B cell (primary cell): ENCODE measurements around the gene MPZL2. TPM values are rescaled to one million over a fixed set of nuclear protein-coding genes. Genes with fewer than 3 reads are reported as not detected.

Experiments
- ATAC-seq: fragments of 200-7000 bp; cut with Tn5 transposase; one replicate; pipeline ENCODE4 v1.10.0; 2021; ENCODE audit warnings: low read depth, mild to moderate bottlenecking, moderate number of reproducible peaks, moderate library complexity
- CTCF ChIA-PET: fragments of 350-600 bp; sonication (Branson Sonifier 250); formaldehyde crosslinking; loops from one replicate; lab custom pipeline; 2021; ENCODE audit warnings: antibody characterized with exemption, inconsistent platforms; lab: Charles Lee
- POLR2A ChIA-PET: fragments of 350-600 bp; sonication (Branson Sonifier 250); formaldehyde crosslinking; loops from one replicate; lab custom pipeline; 2021; ENCODE audit warnings: antibody characterized with exemption; lab: Charles Lee
- DNase-seq: peaks from one replicate; pipeline ENCODE4 v3.0.0; 2013
- H2AFZ ChIP-seq: 2 replicates; pipeline ENCODE4 v1.6.1; 2012; ENCODE audit warnings: mild to moderate bottlenecking, low read depth, low read length; ENCODE audit not compliant: insufficient read depth, poor library complexity, severe bottlenecking
- H3K27ac ChIP-seq, 2 donors: 1 replicate in 1 of 2; 2 replicates in 1 of 2; pipeline ENCODE4 v1.5.1; 2012 to 2013; ENCODE audit warnings: low read length in 2 of 2, mild to moderate bottlenecking in 2 of 2, moderate library complexity in 1 of 2
- H3K27me3 ChIP-seq, 4 experiments: fragments of 200-600 bp in 1 of 4; sonication (generic) in 1 of 4; replicated peaks in 1 of 4; 1 replicate in 2 of 4; 2 replicates in 2 of 4; pipeline versions ENCODE4 v1.6.1 to v1.7.0; 2013 to 2016; ENCODE audit warnings: low read length in 3 of 4, mild to moderate bottlenecking in 2 of 4, mixed read lengths in 1 of 4, moderate library complexity in 1 of 4; ENCODE audit not compliant: insufficient read depth in 4 of 4, control insufficient read depth in 3 of 4; ENCODE audit errors: control extremely low read depth in 1 of 4
- H3K36me3 ChIP-seq, 2 experiments: replicated peaks in 1 of 2; 1 replicate in 1 of 2; 2 replicates in 1 of 2; pipeline versions ENCODE4 v1.6.1 to v1.7.1; 2013; ENCODE audit warnings: low read length in 1 of 2; ENCODE audit not compliant: insufficient read depth in 2 of 2, control insufficient read depth in 1 of 2; ENCODE audit errors: control extremely low read depth in 1 of 2, extremely low read depth in 1 of 2
- H3K4me1 ChIP-seq, 2 donors: fragments of 200-600 bp in 1 of 2; sonication (generic) in 1 of 2; 1 replicate in 1 of 2; 2 replicates in 1 of 2; pipeline versions ENCODE4 v1.5.1 to v1.6.1; 2013 to 2017; ENCODE audit warnings: low read length in 2 of 2; ENCODE audit not compliant: control insufficient read depth in 2 of 2, insufficient read depth in 2 of 2
- H3K4me2 ChIP-seq: replicated peaks from 2 replicates; pipeline ENCODE3; 2012; ENCODE audit warnings: mild to moderate bottlenecking, low read depth, low read length; ENCODE audit not compliant: poor library complexity, severe bottlenecking
- H3K4me3 ChIP-seq, 5 experiments: fragments of 200-600 bp in 1 of 5; sonication (generic) in 1 of 5; 1 replicate in 3 of 5; 2 replicates in 2 of 5; pipeline versions ENCODE4 v1.5.1 to v1.7.0; 2011 to 2016; ENCODE audit warnings: low read length in 4 of 5, mild to moderate bottlenecking in 4 of 5, low read depth in 2 of 5, control low read depth in 1 of 5, moderate library complexity in 1 of 5; ENCODE audit not compliant: insufficient read depth in 1 of 5; ENCODE audit errors: control extremely low read depth in 1 of 5, extremely low read depth in 1 of 5
- H3K79me2 ChIP-seq: fragments of 200-600 bp; sonication (generic); one replicate; pipeline ENCODE4 v1.6.0; 2016; ENCODE audit warnings: low read length; ENCODE audit not compliant: control insufficient read depth, insufficient read depth
- H3K9ac ChIP-seq: fragments of 200-600 bp; sonication (generic); 2 replicates; pipeline ENCODE4 v1.6.1; 2017; ENCODE audit warnings: mild to moderate bottlenecking, low read length, moderate library complexity
- H3K9me3 ChIP-seq, 3 donors: one replicate each; pipeline versions ENCODE4 v1.6.1 to v1.7.1; 2013; ENCODE audit warnings: low read length in 2 of 3; ENCODE audit not compliant: control insufficient read depth in 2 of 3, insufficient read depth in 1 of 3; ENCODE audit errors: control extremely low read depth in 1 of 3
- H4K20me1 ChIP-seq: 2 replicates; pipeline ENCODE4 v1.6.0; 2012; ENCODE audit warnings: mild to moderate bottlenecking, low read length; ENCODE audit not compliant: insufficient read depth, control insufficient read depth, poor library complexity, severe bottlenecking
- H3K27ac Mint-ChIP-seq: one replicate; pipeline ENCODE4 v1.8.0; 2021; ENCODE audit warnings: mixed read lengths
- H3K27me3 Mint-ChIP-seq: one replicate; pipeline ENCODE4 v1.8.0; 2021; ENCODE audit warnings: mixed read lengths
- H3K4me1 Mint-ChIP-seq: one replicate; pipeline ENCODE4 v1.8.0; 2021; ENCODE audit warnings: mixed read lengths
- H3K4me3 Mint-ChIP-seq: one replicate; pipeline ENCODE4 v1.8.0; 2021; ENCODE audit warnings: mixed read lengths
- H3K9me3 Mint-ChIP-seq: one replicate; pipeline ENCODE4 v1.8.0; 2022; ENCODE audit warnings: mixed read lengths; ENCODE audit not compliant: insufficient read depth
- CTCF ChIP-seq: fragments of 200-600 bp; IDR thresholded peaks from one replicate; pipeline ENCODE4 v1.8.0; 2022; ENCODE audit warnings: antibody characterized with exemption, mild to moderate bottlenecking
- EZH2 ChIP-seq: IDR thresholded peaks from 2 replicates; pipeline ENCODE4 v1.6.1; 2012; ENCODE audit warnings: borderline replicate concordance, low read depth, mild to moderate bottlenecking, moderate library complexity, low read length; ENCODE audit not compliant: insufficient read depth, poor library complexity, severe bottlenecking
- WGBS: methylation state at CpG from one replicate; pipeline ENCODE4 v1.1.5; 2013; ENCODE audit warnings: missing lambda C conversion rate; ENCODE audit not compliant: insufficient coverage; 5-methylcytosine and 5-hydroxymethylcytosine counted together
- intact Hi-C: fragments of 100-400 bp; cut with micrococcal nuclease; formaldehyde crosslinking; loops from one replicate; pipeline ENCODE4 v1.10.0; 2022
- polyA plus RNA-seq: library from polyadenylated mRNA; depleted of rRNA; stranded (reverse); fragments of >200 nt; gene quantifications from 2 replicates; pipeline ENCODE4 v1.2.3, GENCODE V29; 2012
- total RNA-seq, 2 donors: library from RNA; stranded (reverse); fragments of 120-200 nt in 1 of 2; gene quantifications; 1 replicate in 1 of 2; 2 replicates in 1 of 2; pipeline versions ENCODE4 v1.2.3 to v1.2.4, GENCODE V29; 2013 to 2022

MPZL2 gene
- total and polyA plus RNA-seq, 2 donors (not counting 1 experiment from before 2014, with no cell fraction given): 1.2 TPM; not detected in 1

GRCh38 chr11:118227865-118228785, 36.0 kb downstream of the MPZL2 start:
- Histone ChIP-seq H3K9me3 (no peaks in the 10 kb centered on the region), H3K9ac (peak overlapping the region; percentile 11), H3K27ac (peak overlapping the region; percentile 66 to 80), H2AFZ (no peak overlapping the region), H3K36me3 (peaks cover 0 to 6% of the 10 kb centered on the region in 2 experiments), H3K4me2 (peak overlapping the region; percentile 56), H3K27me3 (peaks cover 0 to 7% (median 4%) of the 10 kb centered on the region in 4 experiments), H3K4me3 (peak overlapping the region in 1 of 5 experiments; percentile 21), H3K4me1 (peaks cover 62 to 65% of the 10 kb centered on the region in 2 donors), H4K20me1 (no peaks in the 10 kb centered on the region), H3K79me2 (no peaks in the 10 kb centered on the region)
- WGBS: 0% methylated on average over 3 of the region's 8 CpGs
- ATAC-seq (peak; percentile 73), DNase-seq (peak; percentile 70)
- Mint-ChIP-seq H3K27me3 (peaks cover 8% of the 10 kb centered on the region), H3K4me3 (peak overlapping the region; percentile 72), H3K4me1 (peaks cover 60% of the 10 kb centered on the region), H3K9me3 (no peaks in the 10 kb centered on the region), H3K27ac (peak overlapping the region; percentile 88)
- intact Hi-C loops: loop anchor here (1.0 to 10.0 kb wide), 5 partner anchors 13 to 213 kb away; partner anchors contain the start of gene MPZL3
- ChIA-PET CTCF (interaction anchor here (3.4 kb wide), 1 partner anchor 30 kb away, joined by 20 read pairs; no protein-coding TSS in a partner anchor), POLR2A (interaction anchor here (0.7 kb wide), 1 partner anchor 15 kb away, joined by 3 read pairs; no protein-coding TSS in a partner anchor)
- TF ChIP-seq EZH2 (no peak), CTCF (no peak)
